LNCAP (cell line): ENCODE measurements around the gene LIMK1.
A peak's percentile ranks its signal among the peaks of the same experiment; 100 is the strongest.

Experiments used
- TF ChIP-seq, protein P1 (sequence below): fragments of 450-650 bp; IDR thresholded peaks from 2 replicates; pipeline ENCODE4 v1.5.1; 2017; ENCODE audit warnings: mild to moderate bottlenecking

Gene LIMK1

DNA sequence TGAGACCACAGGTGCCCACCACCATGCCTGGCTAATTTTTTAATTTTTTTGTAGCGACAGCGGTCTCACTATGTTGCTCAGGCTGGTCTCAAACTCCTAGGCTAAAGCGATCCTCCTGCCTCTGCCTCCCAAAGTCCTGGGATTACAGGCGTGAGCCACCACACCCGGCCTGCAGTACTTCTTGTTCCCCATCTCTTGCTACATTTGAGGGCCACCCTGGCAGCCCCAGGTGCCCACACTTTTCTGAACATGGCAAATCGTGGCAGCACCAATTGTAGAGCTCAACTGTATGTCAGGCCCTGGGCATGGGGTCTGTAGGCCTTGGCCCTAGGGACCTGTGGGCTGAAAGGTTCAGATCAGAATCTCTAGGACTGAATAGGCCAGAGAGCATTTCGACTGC lies 25.1 kb upstream of the LIMK1 start:
- TF ChIP-seq, protein P1, sequence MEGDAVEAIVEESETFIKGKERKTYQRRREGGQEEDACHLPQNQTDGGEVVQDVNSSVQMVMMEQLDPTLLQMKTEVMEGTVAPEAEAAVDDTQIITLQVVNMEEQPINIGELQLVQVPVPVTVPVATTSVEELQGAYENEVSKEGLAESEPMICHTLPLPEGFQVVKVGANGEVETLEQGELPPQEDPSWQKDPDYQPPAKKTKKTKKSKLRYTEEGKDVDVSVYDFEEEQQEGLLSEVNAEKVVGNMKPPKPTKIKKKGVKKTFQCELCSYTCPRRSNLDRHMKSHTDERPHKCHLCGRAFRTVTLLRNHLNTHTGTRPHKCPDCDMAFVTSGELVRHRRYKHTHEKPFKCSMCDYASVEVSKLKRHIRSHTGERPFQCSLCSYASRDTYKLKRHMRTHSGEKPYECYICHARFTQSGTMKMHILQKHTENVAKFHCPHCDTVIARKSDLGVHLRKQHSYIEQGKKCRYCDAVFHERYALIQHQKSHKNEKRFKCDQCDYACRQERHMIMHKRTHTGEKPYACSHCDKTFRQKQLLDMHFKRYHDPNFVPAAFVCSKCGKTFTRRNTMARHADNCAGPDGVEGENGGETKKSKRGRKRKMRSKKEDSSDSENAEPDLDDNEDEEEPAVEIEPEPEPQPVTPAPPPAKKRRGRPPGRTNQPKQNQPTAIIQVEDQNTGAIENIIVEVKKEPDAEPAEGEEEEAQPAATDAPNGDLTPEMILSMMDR: no peak

DNA sequence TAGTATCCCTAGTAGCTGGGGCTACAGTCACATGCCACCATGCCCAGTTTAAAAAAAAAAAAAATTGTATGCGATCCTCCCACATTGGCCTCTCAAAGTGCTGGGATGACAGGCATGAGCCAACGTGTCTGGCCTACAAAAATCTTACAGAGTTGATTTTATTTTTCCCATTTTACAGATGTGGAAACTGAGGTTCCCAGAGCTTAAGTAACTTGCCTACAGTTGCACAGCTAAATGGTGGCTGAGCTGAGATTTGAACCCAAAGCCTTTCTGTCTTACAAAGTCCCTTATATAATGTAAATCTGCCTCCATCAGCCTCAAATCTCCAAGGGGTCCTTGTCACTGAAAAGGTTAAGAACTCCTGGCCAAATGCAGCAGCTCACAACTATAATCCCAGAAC lies 24.6 kb upstream of the LIMK1 start:
- TF ChIP-seq, protein P1: no peak

DNA sequence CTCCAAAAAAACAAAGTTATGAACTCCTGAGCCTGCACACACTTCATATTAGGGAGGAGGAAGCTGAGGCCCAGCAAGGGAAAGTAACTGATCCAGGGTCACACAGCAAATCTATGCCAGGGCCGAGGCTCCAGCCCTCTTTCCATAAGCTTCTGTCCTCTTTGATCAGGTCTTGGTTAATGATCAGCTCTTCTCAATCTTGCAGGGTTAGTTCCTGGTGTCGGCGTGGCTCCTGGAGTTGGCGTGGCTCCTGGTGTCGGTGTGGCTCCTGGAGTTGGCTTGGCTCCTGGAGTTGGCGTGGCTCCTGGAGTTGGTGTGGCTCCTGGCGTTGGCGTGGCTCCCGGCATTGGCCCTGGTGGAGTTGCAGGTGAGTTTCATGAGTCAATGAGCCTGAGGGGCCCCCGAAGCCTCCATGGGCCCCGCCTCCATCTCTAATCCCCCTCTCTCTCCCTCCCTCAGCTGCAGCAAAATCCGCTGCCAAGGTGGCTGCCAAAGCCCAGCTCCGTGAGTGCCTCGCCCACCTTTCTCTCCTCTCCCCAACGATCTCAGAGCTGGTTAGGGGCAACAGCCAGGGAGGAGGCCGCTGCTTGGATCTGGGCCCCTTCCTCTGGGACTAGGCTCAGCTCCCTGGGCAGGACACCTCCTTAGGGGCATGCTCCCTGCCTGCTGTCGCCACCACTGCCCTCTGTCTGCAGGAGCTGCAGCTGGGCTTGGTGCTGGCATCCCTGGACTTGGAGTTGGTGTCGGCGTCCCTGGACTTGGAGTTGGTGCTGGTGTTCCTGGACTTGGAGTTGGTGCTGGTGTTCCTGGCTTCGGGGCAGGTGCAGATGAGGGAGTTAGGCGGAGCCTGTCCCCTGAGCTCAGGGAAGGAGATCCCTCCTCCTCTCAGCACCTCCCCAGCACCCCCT lies 23.7 kb upstream of the LIMK1 start:
- TF ChIP-seq, protein P1: peak; percentile 16; the same call in 1 of the 2 replicates

DNA sequence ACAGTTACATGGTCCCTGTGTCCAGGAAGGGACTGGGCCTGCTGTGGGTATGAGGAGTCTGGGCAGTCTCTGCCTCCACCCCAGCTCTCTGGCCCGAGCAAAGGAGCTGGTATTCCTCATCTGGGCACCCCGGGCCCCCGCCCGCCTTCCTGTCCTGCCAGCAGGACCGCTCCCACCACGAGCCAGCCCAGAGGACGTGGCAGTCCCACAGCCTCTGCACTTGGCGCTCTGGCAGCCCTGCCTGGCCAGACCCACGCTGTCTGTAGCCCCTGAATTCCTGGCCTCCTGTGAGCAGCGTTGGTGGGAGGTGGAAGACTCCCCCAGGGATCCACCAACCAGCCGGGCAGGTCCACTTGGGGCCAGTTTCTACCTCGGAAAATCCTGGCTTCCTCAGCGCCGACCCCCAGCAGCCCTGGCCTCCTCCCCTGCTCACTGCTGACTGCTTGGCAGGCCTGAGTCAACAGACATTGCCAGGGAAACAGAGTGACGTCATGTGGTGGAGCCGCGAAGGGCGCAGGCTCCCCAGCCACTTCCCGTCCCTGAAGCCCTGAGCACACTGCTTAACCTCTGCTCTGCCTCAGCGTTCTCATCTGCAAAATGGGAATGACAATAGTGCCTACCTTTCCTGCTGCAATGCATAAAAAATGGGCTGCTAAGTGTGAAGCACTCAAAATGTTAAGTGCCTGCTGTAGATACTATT lies 21.6 kb upstream of the LIMK1 start:
- TF ChIP-seq, protein P1: no peak

DNA sequence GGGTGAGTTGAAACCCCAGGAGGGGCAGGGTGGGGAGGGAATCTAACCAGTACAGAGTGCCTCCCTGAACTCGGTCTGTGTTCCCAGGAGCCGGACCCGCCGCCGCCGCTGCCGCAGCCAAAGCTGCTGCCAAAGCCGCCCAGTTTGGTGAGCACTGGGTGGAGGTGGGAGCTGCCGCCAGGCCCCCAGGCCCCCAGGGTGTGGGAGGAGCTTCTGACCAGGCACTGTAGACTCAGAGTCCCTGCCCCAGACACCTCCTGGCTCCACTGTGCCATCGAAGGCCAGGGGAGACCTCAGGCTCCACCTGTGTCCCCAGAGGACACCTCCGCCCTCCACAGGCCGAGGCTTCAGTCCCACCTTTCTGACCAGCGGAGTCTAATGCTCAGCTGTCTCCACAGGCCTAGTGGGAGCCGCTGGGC lies 20.4 kb upstream of the LIMK1 start:
- TF ChIP-seq, protein P1: no peak

DNA sequence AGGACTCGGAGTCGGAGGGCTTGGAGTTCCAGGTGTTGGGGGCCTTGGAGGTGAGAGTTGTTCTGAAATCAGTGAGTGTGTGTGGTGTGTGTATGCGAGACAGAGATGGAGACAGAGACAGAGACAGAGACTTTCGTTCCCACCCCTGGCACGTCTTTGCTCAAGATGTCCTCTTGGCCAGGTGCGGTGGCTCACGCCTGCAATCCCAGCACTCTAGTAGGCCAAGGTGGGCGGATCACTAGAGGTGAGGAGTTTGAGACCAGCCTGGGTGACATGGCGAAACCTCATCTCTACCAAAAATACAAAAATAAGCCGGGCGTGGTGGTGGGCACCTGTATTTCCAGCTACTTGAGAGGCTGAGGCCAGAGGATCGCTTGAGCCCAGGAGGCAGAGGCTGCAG lies 20.0 kb upstream of the LIMK1 start:
- TF ChIP-seq, protein P1: no peak

DNA sequence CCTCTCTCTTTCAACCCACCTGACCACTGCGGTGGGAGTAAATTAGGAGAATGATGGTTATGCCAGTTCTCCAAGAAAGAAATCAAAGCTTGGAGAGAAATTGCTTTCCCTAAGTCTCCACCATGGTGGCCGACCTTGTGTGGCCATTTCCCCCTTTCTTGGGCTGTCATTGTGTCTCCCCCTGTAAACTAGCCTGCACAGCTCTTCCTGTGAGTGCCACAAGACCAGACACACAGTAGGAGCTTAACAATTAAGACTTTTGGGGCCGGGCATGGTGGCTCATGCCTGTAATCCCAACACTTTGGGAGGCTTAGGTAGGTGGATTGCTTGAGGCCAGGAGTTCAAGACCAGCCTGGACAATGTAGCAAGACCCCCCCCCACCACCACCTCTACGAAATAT lies 18.9 kb upstream of the LIMK1 start:
- TF ChIP-seq, protein P1: no peak
